OCI-M1 (cell line): Measurements from ENCODE around the gene ACLY.
A peak's percentile ranks its signal among the peaks of the same experiment; 100 is the strongest.
"Not testable (repeated sequence)": the region's sequence is repeated elsewhere in the genome, so short reads cannot be mapped to it uniquely, and the experiment has no call there.

ENCODE experiments used
- DNase-seq: peaks from one replicate; lab custom pipeline; 2025; lab: John Stamatoyannopoulos, UW

The ACLY gene

GRCh38 chr17:41939693-41940090 is 20.9 kb upstream of the ACLY start:
- no peak for DNase-seq

GRCh38 chr17:41939044-41939692 is 20.4 kb upstream of the ACLY start:
- no peak for DNase-seq

DNA sequence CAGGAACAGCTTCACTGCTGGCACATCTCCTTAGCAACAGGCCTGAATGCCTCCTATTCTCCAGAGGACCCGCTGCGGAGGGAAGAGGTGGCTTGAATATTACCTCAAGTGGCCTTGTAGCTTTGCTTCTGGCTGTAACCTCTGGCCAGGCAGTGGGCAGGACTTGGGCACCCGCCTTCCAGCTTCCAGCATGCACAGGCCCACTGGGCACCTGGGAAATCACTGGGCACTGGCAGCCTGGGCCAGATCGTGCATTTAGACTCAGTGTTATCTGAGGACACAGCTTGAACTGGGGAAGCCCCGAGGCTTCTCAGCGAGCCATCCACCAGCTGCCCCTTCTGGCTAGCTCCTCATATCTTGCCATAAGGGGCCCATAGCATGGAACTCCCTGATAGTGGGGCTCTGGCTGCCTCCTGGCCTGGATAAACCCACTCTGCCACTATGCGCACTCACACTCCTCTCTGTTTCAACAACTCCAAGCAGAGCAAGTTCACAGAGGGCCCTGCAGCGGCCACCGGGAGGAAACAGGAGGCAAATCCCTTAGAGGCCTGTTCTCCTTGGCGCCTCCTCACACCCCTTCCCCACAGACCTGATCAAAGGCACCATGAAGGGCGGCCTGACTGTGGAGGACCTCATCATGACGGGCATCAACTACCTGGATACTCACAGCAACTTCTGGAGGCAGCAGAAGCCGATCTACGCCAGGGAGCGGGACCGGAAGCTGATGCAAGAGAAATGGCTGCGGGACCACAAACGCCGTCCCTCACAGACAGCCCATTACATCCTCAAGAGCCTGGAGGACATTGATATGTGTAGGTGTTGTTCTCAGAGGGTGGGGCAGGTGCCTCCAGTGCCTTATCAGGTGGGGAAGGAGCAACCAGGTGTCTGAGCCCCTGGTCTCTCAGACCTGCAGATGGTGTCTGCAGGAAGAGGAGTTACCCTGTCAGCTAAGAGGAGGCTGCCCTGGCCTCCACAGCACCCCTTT is 19.5 kb upstream of the ACLY start:
- peak; percentile 46 for DNase-seq

DNA sequence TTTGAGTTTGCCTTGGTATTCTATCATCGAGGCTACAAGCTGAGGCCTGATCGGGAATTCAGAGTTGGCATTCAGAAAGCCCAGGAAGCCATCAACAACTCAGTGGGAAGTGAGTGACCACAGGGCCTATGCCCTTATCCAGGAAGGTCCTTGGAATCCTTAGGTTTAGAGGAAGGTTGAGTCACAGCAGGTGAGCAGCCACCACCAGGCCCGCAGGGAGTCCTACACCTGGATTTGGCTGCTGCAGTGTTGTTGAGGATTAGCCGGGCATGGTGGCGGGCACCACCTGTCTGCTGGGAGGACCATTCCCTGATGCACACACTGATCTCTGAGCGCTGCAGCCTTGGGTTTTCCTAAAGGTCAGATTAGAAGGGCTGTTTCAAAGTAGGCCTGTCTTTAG is 16.9 kb upstream of the ACLY start:
- no peak for DNase-seq

DNA sequence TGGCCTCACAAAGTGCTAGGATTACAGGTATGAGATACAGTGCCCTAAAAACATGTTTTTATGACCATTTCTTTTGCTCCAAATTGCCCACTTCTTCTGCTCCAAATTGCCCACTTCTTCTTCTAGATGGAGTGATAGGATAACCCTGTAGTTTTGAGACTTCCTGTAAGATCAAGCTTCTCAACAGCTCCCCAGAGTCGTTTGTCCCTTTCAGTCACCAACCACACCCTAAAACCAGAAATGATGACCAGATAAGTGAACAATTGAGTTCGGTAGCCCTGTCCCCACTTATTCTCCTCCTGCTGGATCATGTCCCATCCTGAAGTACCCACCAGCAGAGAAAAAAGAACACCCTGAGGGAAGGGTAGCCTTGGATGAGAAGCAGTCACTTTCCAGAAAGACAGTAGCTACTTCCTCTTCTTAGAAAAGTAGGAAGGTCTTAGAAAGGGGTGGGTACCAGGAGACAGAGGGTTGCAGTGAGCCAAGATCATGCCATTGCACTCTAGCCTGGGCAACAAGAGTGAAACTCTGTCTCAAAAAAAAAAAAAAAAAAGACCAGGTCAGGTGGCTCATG is 14.2 kb upstream of the ACLY start:
- peak; percentile 78 for DNase-seq

GRCh38 chr17:41931715-41932114 is 13.0 kb upstream of the ACLY start:
- not testable (repeated sequence) for DNase-seq

GRCh38 chr17:41930833-41931156 is 12.0 kb upstream of the ACLY start:
- DNase-seq: not testable (repeated sequence)

GRCh38 chr17:41930009-41930832 is 11.5 kb upstream of the ACLY start, which contains the start of gene ODAD4:
Gene ODAD4 (plus strand): TSS chr17:41930617. CDS start chr17:41930724, 107 bp downstream.
- peak; percentile 99 for DNase-seq

DNA sequence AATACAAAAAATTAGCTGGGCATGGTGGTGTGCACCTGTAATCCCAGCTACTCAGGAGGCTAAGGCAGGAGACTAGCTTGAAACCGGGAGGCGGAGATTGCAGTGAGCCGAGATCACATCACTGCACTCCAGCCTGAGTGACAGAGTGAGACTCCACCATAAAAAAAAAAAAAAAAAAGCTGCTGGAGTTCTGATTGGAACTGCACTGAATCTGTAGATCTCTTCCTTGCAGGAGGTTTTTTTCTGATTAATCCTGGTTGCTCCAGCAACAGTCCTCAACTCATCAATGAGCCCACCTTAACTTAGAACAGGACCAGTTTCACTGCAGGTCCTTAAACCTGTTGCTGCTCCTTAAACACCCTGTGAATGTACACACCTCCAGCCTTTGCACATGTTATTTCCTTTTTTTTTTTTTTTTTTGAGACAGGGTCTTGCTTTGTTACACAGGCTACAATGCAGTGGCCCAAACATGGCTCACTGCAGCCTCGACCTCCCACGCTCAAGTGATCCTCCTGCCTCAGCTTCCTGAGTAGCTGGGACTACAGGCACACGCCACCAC is 10.0 kb upstream of the ACLY start:
- no peak for DNase-seq

- DNase-seq: no peak
Observed at GRCh38 chr17:41925991-41926590, 7.3 kb upstream of the ACLY start.

- DNase-seq: no peak
Observed at GRCh38 chr17:41920580-41920955, 1.8 kb upstream of the ACLY start.

DNA sequence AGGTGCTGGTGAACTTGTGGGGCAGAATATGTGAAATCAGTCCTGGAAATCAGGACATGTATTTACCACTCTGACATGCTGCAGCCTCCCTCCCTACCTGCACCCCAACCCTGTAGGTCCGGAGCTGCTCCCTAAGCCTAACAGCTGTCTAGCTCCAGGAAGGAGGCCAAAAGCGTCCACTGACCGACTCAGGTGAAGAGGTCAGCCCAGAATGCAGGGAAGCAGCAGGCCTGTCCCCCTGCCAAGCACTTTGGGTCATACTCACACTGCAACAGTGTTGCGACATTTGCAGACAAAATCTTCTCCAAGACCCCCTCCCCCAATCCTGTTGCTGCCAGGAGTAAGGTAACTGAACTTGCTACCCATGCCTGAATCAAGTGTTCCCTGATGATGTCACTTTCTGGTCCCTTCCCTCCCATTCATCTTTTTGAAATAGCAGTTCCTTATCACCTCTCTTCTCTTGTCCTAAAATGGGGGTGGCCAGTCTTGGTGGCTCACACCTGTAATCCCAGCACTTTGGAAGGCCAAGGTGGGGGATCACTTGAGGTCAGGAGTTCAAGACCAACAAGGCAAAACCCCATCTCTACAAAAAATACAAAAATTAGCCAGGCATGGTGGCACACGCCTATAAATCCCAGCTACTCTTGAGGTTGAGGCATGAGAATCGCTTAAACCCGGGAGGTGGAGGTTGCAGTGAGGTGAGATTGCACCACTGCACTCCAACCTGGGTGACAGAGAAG is 1.3 kb upstream of the ACLY start:
- peak; percentile 24 for DNase-seq

GRCh38 chr17:41919165-41919817 is 540 bp upstream of the ACLY start:
- no peak for DNase-seq

DNA sequence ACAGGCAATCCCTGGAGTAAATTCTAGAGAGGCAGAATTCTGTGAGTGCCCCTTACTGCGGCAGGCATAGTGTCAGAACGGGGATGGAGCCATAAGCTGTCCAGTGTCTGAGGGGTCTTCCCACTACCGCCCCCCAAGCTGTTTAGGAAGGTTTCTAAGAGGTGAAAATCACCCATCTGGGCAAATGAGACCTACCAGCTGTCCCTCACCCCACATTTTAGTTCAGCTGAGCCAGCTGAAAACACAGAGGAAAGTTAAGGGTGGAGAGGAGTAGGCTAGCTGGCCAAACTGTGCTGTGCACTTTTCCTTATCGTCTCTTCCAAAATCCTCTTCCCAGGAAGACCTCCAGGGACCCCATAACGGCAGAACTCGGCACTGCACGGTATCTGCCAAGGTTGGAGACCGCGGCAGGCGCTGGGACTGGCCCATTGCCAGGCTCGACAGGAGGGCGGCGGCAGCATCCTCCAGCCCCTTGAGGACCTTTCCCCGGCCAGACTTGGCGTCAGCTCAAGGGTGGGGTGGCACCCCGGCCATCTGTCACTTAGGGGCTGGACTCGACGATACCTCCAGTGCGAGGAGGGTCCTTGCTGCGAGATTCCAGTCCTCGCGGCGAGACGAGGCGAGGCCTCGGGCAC is 955 bp downstream of the ACLY start:
- DNase-seq: peak; percentile 52

- no peak for DNase-seq
Observed at GRCh38 chr17:41917192-41917591, 1.6 kb downstream of the ACLY start.

GRCh38 chr17:41915566-41915965 is 3.2 kb downstream of the ACLY start:
- DNase-seq: no peak

DNA sequence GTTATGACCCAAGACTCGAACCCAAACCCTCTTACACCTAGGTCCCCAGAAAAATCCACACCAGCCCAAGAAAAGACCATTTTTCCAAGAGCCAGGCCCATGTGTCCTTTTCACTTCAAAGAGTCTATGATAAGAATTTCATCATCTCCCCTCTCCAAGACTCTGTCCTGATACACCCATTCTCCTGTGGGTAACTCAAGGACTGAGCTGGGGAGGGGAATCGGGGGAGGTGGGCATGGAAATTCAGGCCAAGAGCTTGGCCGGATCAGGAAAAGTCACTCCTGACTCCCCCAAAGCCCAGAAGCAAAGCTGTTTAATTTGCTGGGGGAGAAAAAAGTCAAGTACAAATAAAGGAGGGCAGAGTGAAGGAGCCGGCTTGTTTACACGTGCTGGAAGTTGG is 3.7 kb downstream of the ACLY start:
- DNase-seq: no peak

- no peak for DNase-seq
Observed at GRCh38 chr17:41914358-41914766, 4.4 kb downstream of the ACLY start.

GRCh38 chr17:41913798-41914197 is 5.0 kb downstream of the ACLY start:
- no peak for DNase-seq

DNA sequence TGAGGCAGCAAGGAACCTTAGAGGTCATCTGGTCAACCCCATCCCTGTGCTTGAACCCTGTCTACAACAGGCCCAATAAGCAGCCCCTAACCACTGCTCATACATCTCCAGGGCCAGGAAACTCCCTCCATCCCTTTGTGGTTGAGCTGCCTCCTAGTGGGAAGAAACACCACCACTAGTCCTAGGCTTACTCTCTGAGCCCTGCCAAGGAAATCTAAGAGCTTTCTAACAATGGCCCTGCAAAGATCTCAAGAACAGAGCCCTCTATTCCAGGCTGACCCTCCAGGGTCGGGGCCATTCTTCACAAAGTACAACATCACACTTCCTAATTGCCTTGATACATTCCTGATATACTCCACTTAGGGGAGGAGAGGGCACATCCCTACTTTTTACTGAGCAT is 5.8 kb downstream of the ACLY start:
- no peak for DNase-seq
